Endothelial cell of umbilical vein (primary cell): Measurements from ENCODE around the gene RNF157. TPM values are rescaled to one million over a fixed set of nuclear protein-coding genes. Genes with fewer than 3 reads are reported as not detected.

Experiments
- BruUV-seq: library from RNA; stranded (reverse); fragments of 400-500 nt; replicated peaks from 2 replicates; lab custom pipeline; 2021; lab: Mats Ljungman, UMichigan
- CTCF ChIA-PET: fragments of 300-600, 350-600 bp; sonication (Branson Sonifier 250); formaldehyde crosslinking; loops from one replicate; lab custom pipeline; 2021; ENCODE audit warnings: antibody characterized with exemption, inconsistent platforms; lab: Charles Lee
- POLR2A ChIA-PET: fragments of 300-600, 350-600 bp; sonication (Branson Sonifier 250); formaldehyde crosslinking; loops from one replicate; lab custom pipeline; 2021; ENCODE audit warnings: antibody characterized with exemption, inconsistent platforms; lab: Charles Lee
- DNase-seq: peaks from one replicate; pipeline ENCODE4 v3.0.0-alpha.2; 2011; ENCODE audit warnings: low read depth, low spot score
- FAIRE-seq: peaks from 2 replicates; lab custom pipeline; 2011; peaks lifted over from hg19 to GRCh38; lab: Jason Lieb, UNC
- H2AFZ ChIP-seq: 2 replicates; pipeline ENCODE4 v1.6.0; 2012; ENCODE audit warnings: low read depth, low read length, control low read depth, inconsistent platforms
- H3K27ac ChIP-seq: 2 replicates; pipeline ENCODE4 v1.5.1; 2011; ENCODE audit warnings: low read depth, mild to moderate bottlenecking, control low read depth, low read length, moderate library complexity; ENCODE audit not compliant: insufficient read depth
- H3K27me3 ChIP-seq, 2 experiments: 2 replicates each; pipeline versions ENCODE4 v1.6.0 to v1.6.1; 2011; ENCODE audit warnings: low read length in 2 of 2, mixed read lengths in 1 of 2; ENCODE audit not compliant: control insufficient read depth in 2 of 2, insufficient read depth in 2 of 2
- H3K36me3 ChIP-seq, 2 experiments: 2 replicates in 1 of 2; 3 replicates in 1 of 2; pipeline ENCODE4 v1.5.1; 2011; ENCODE audit warnings: low read length in 2 of 2, mild to moderate bottlenecking in 1 of 2, moderate library complexity in 1 of 2; ENCODE audit not compliant: control insufficient read depth in 2 of 2, insufficient read depth in 2 of 2; ENCODE audit errors: extremely low read depth in 1 of 2
- H3K4me1 ChIP-seq: 3 replicates; pipeline ENCODE4 v1.5.1; 2011; ENCODE audit warnings: mild to moderate bottlenecking, low read length; ENCODE audit not compliant: control insufficient read depth, insufficient read depth; ENCODE audit errors: extremely low read depth
- H3K4me2 ChIP-seq: 2 replicates; pipeline ENCODE4 v1.6.1; 2011; ENCODE audit warnings: low read length, control low read depth, mixed read lengths; ENCODE audit not compliant: insufficient read depth
- H3K4me3 ChIP-seq, 3 experiments: fragments of 200-600 bp in 1 of 3; sonication (generic), shearing (Covaris generic) in 1 of 3; replicated peaks in 1 of 3; 2 replicates each; pipeline ENCODE4 v1.5.1; 2011 to 2016; ENCODE audit warnings: control low read depth in 3 of 3, low read length in 3 of 3, mild to moderate bottlenecking in 2 of 3, inconsistent platforms in 1 of 3, low read depth in 1 of 3, moderate library complexity in 1 of 3; ENCODE audit not compliant: insufficient read depth in 1 of 3
- H3K79me2 ChIP-seq: 2 replicates; pipeline ENCODE4 v1.6.0; 2012; ENCODE audit warnings: low read length, inconsistent platforms; ENCODE audit not compliant: control insufficient read depth, insufficient read depth
- H3K9ac ChIP-seq: replicated peaks from 2 replicates; pipeline ENCODE3; 2011; ENCODE audit warnings: low read length, control low read depth; ENCODE audit not compliant: insufficient read depth; ENCODE audit errors: extremely low read depth
- H3K9me1 ChIP-seq: replicated peaks from 3 replicates; pipeline ENCODE4 v1.6.0; 2011; ENCODE audit warnings: mild to moderate bottlenecking, low read length; ENCODE audit not compliant: control insufficient read depth, insufficient read depth; ENCODE audit errors: extremely low read depth
- H3K9me3 ChIP-seq: replicated peaks from 2 replicates; pipeline ENCODE4 v1.5.1; 2012; ENCODE audit warnings: low read length, inconsistent platforms; ENCODE audit not compliant: control insufficient read depth, insufficient read depth
- H4K20me1 ChIP-seq: replicated peaks from 2 replicates; pipeline ENCODE3; 2011; ENCODE audit warnings: mild to moderate bottlenecking, low read length; ENCODE audit not compliant: control insufficient read depth, insufficient read depth; ENCODE audit errors: extremely low read depth
- CTCF ChIP-seq, 2 donors: IDR thresholded peaks; 1 replicate in 1 of 2; 2 replicates in 1 of 2; pipeline ENCODE4 v1.5.1; 2011; ENCODE audit warnings: low read length in 2 of 2, mild to moderate bottlenecking in 2 of 2, moderate library complexity in 2 of 2, control low read depth in 1 of 2, inconsistent platforms in 1 of 2, low read depth in 1 of 2; ENCODE audit not compliant: insufficient read depth in 1 of 2; ENCODE audit errors: extremely low read depth in 1 of 2
- EZH2 ChIP-seq: IDR thresholded peaks from 2 replicates; pipeline ENCODE4 v1.6.1; 2012; ENCODE audit warnings: borderline replicate concordance, low read depth, mild to moderate bottlenecking, moderate library complexity, low read length, inconsistent platforms; ENCODE audit not compliant: severe bottlenecking
- FOS ChIP-seq: IDR thresholded peaks from 2 replicates; pipeline ENCODE4 v1.6.1; 2011; ENCODE audit warnings: mild to moderate bottlenecking, low read length, moderate library complexity, borderline replicate concordance; ENCODE audit not compliant: insufficient read depth
- GATA2 ChIP-seq: IDR thresholded peaks from 2 replicates; pipeline ENCODE4 v1.7.0; 2011; ENCODE audit warnings: low read depth, mild to moderate bottlenecking, moderate library complexity, mixed read lengths, low read length; ENCODE audit not compliant: insufficient read length, insufficient read depth
- JUN ChIP-seq: IDR thresholded peaks from 2 replicates; pipeline ENCODE4 v1.6.1; 2011; ENCODE audit warnings: borderline replicate concordance, low read depth; ENCODE audit not compliant: insufficient read length, insufficient read depth
- MAX ChIP-seq: IDR thresholded peaks from 2 replicates; pipeline ENCODE4 v1.6.1; 2011; ENCODE audit not compliant: insufficient read depth, insufficient read length
- MYC ChIP-seq: IDR thresholded peaks from one replicate; pipeline ENCODE4 v1.6.1; 2011; ENCODE audit warnings: mild to moderate bottlenecking, low read depth, low read length
- POLR2A ChIP-seq: IDR thresholded peaks from 2 replicates; pipeline ENCODE4 v1.6.1; 2012; ENCODE audit warnings: low read depth, mild to moderate bottlenecking, control low read depth, low read length
- POLR2AphosphoS5 ChIP-seq: IDR thresholded peaks from 2 replicates; pipeline ENCODE4 v1.6.1; 2012; ENCODE audit warnings: low read depth, mild to moderate bottlenecking, control low read depth, low read length, moderate library complexity; ENCODE audit not compliant: insufficient read depth
- dilution Hi-C: fragments of 300-500 bp; cut with MboI; formaldehyde crosslinking; loops from one replicate; pipeline ENCODE4 v1.15.0; 2019; ENCODE audit warnings: low sequenced_read_pairs; ENCODE audit not compliant: extremely low pct_ligation_motif_present
- intact Hi-C: fragments of 100-400 bp; cut with micrococcal nuclease; formaldehyde crosslinking; loops from one replicate; pipeline ENCODE4 v1.10.0; 2022
- polyA plus RNA-seq, 4 experiments: library from polyadenylated mRNA; depleted of rRNA in 3 of 4; stranded (reverse) in 3 of 4; unstranded in 1 of 4; fragments of >200 nt; gene quantifications; 2 replicates each; pipeline versions ENCODE4 v1.2.1 to v1.2.3, GENCODE V29; 2011 to 2012; ENCODE audit warnings: missing spikeins in 1 of 4
- total RNA-seq: library from RNA; stranded (reverse); gene quantifications from 2 replicates; pipeline ENCODE4 v1.2.3, GENCODE V29; 2021

The RNF157 gene
- total and polyA plus RNA-seq, 2 donors (not counting 3 experiments of a cell fraction or from before 2014, with no cell fraction given) = 0.07 to 0.86 TPM

- DNase-seq = no peak
- dilution Hi-C loops = no loop called here
- H2AFZ ChIP-seq = no peak overlapping the region
- TF ChIP-seq POLR2A = no peak
- no peak for TF ChIP-seq GATA2
- TF ChIP-seq FOS = no peak
- TF ChIP-seq JUN = no peak
- POLR2A ChIA-PET = no interaction called here
- no peak overlapping the region for H3K4me3 ChIP-seq
- H3K9ac ChIP-seq = no peak overlapping the region
- H3K36me3 ChIP-seq = no peaks in the 10 kb centered on the region
- intact Hi-C loops = no loop called here
- H4K20me1 ChIP-seq = no peaks in the 10 kb centered on the region
- H3K79me2 ChIP-seq = no peaks in the 10 kb centered on the region
- H3K4me1 ChIP-seq = no peaks in the 10 kb centered on the region
- no peak overlapping the region for H3K27ac ChIP-seq
- BruUV-seq = no TSS peak
- CTCF ChIA-PET = interaction anchor here (1.1 to 2.3 kb wide), 4 partner anchors 23 to 133 kb away, joined by 3 to 8 read pairs (median 8); no protein-coding TSS in a partner anchor
- no peaks in the 10 kb centered on the region for H3K9me1 ChIP-seq
- H3K9me3 ChIP-seq = no peaks in the 10 kb centered on the region
- no peak for FAIRE-seq
- H3K4me2 ChIP-seq = no peak overlapping the region
- H3K27me3 ChIP-seq = peaks cover 11 to 22% of the 10 kb centered on the region in 2 experiments
These were observed 83.7 kb downstream of the RNF157 start for GRCh38 chr17:76156662-76156991.

- H3K9me3 ChIP-seq = no peaks in the 10 kb centered on the region
- no peak for DNase-seq
- H3K4me3 ChIP-seq = no peak overlapping the region
- TF ChIP-seq CTCF (IDR thresholded peaks at IDR 0.05; ENCODE audit: extremely low read depth in 1 of 2, insufficient read depth in 1 of 2, low read depth in 1 of 2, low read length in 2 of 2) = no peak
- no peak for TF ChIP-seq GATA2
- no peak for TF ChIP-seq FOS
- no peak for TF ChIP-seq EZH2
- no peak for TF ChIP-seq MAX
- TF ChIP-seq POLR2AphosphoS5 = no peak
- no peak for TF ChIP-seq MYC
- TF ChIP-seq JUN = no peak
- no peak for TF ChIP-seq POLR2A
- CTCF ChIA-PET = interaction anchor here (0.9 to 2.3 kb wide), 7 partner anchors 13 to 133 kb away, joined by 3 to 8 read pairs (median 3); no protein-coding TSS in a partner anchor
- no peak for FAIRE-seq
- BruUV-seq = no TSS peak
- H3K27me3 ChIP-seq = peaks cover 8 to 19% of the 10 kb centered on the region in 2 experiments
- dilution Hi-C loops = no loop called here
- POLR2A ChIA-PET = no interaction called here
- no peaks in the 10 kb centered on the region for H3K4me1 ChIP-seq
- no peaks in the 10 kb centered on the region for H3K9me1 ChIP-seq
- no peaks in the 10 kb centered on the region for H4K20me1 ChIP-seq
- no peaks in the 10 kb centered on the region for H3K36me3 ChIP-seq
- H3K27ac ChIP-seq = no peak overlapping the region
- intact Hi-C loops = no loop called here
- H3K79me2 ChIP-seq = no peaks in the 10 kb centered on the region
- no peak overlapping the region for H2AFZ ChIP-seq
- H3K4me2 ChIP-seq = no peak overlapping the region
- no peak overlapping the region for H3K9ac ChIP-seq
These were observed 84.2 kb downstream of the RNF157 start for GRCh38 chr17:76155988-76156661.
